Vagina (tissue), 2 donors: ENCODE results near the gene PRELID1.

Experiments used
- CTCF ChIP-seq, 3 experiments: fragments of 450-650 bp in 2 of 3; fragments of 200-600 bp in 1 of 3; sonication (generic) in 1 of 3; IDR thresholded peaks; one replicate each; pipeline ENCODE4 v1.5.1; 2017 to 2019; ENCODE audit warnings: antibody characterized with exemption in 3 of 3, mild to moderate bottlenecking in 2 of 3, moderate library complexity in 2 of 3
- POLR2A ChIP-seq, 2 donors: fragments of 450-650 bp; IDR thresholded peaks; one replicate each; pipeline ENCODE4 v1.6.1; 2017; ENCODE audit warnings: antibody characterized with exemption in 2 of 2, mild to moderate bottlenecking in 2 of 2, moderate library complexity in 2 of 2
- POLR2AphosphoS5 ChIP-seq, 2 donors: sonication (generic); formaldehyde crosslinking; IDR thresholded peaks; one replicate each; pipeline ENCODE4 v1.9.0; 2017; ENCODE audit warnings: antibody characterized with exemption in 2 of 2, mild to moderate bottlenecking in 2 of 2, low read depth in 1 of 2; ENCODE audit not compliant: insufficient read depth in 1 of 2

- no peak for TF ChIP-seq CTCF (IDR thresholded peaks at IDR 0.05)
- no peak for TF ChIP-seq POLR2A (IDR thresholded peaks at IDR 0.05)
- TF ChIP-seq POLR2AphosphoS5 (IDR thresholded peaks at IDR 0.05; ENCODE audit: insufficient read depth in 1 of 2, low read depth in 1 of 2) = no peak
Observed at GRCh38 chr5:177333420-177334154, 30.0 kb downstream of the PRELID1 start.
